Tibial artery (tissue), 4 donors: ENCODE measurements around the gene EFNA1.

ENCODE experiments used
- DNase-seq, 2 donors: peaks; one replicate each; pipeline ENCODE4 v3.0.0-alpha.2; 2019
- H3K27ac ChIP-seq, 2 donors: fragments of 200-600 bp; sonication (generic) in 1 of 2; 1 replicate in 1 of 2; 2 replicates in 1 of 2; pipeline ENCODE4 v1.5.1; 2018 to 2019; ENCODE audit warnings: mild to moderate bottlenecking in 1 of 2
- H3K27me3 ChIP-seq, 2 donors: fragments of 200-600 bp; sonication (generic) in 1 of 2; one replicate each; pipeline versions ENCODE4 v1.5.1 to v1.6.0; 2016 to 2019
- H3K36me3 ChIP-seq, 3 donors: fragments of 200-600 bp; sonication (generic) in 2 of 3; one replicate each; pipeline ENCODE4 v1.5.1; 2016 to 2019; ENCODE audit warnings: mild to moderate bottlenecking in 2 of 3
- H3K4me1 ChIP-seq, 4 donors: fragments of 200-600 bp; sonication (generic) in 2 of 4; 1 replicate in 3 of 4; 2 replicates in 1 of 4; pipeline ENCODE4 v1.5.1; 2016 to 2019
- H3K4me3 ChIP-seq, 2 donors: fragments of 200-600 bp; sonication (generic) in 1 of 2; 1 replicate in 1 of 2; 2 replicates in 1 of 2; pipeline ENCODE4 v1.5.1; 2018 to 2019; ENCODE audit warnings: mild to moderate bottlenecking in 2 of 2
- H3K9me3 ChIP-seq, 3 donors: fragments of 200-600 bp; sonication (generic) in 1 of 3; one replicate each; pipeline ENCODE4 v1.5.1; 2016 to 2019
- CTCF ChIP-seq, 2 experiments: fragments of 200-600 bp in 1 of 2; fragments of 450-650 bp in 1 of 2; IDR thresholded peaks; one replicate each; pipeline ENCODE4 v1.5.1; 2017 to 2019; ENCODE audit warnings: antibody characterized with exemption in 2 of 2, mild to moderate bottlenecking in 1 of 2, moderate library complexity in 1 of 2
- intact Hi-C: fragments of 100-400 bp; cut with DNase I; formaldehyde crosslinking; loops from one replicate; pipeline ENCODE4 v1.15.0; 2023; ENCODE audit warnings: low total_unique reads

Gene EFNA1

DNA sequence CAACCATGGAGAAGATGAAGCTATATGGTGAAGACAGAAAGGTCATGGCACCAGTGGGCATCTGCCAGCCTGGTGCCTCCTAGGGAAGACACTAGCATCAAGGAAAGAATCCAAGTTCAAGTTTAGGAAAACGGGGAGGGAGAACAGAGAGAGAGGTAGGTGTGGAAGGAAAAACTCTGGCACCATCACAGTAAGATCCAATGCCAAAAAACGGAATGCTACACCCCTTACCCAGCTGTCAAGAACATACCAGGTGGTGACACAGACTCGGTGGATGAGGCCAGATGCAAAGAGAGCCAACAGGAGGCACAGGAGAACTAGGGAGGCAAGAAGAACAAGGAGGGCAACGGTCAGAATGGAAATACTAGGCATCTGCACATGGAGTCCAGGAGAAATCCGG, 41.9 kb downstream of the EFNA1 start:
- no peak for TF ChIP-seq CTCF (IDR thresholded peaks at IDR 0.05)
- peaks cover 0 to 20% of the 10 kb centered on the region in 2 donors for H3K27me3 ChIP-seq
- no peak for DNase-seq
- no peak overlapping the region for H3K4me3 ChIP-seq
- H3K9me3 ChIP-seq = no peaks in the 10 kb centered on the region
- intact Hi-C loops = no loop called here
- H3K4me1 ChIP-seq = peaks cover 3 to 38% (median 27%) of the 10 kb centered on the region in 4 donors
- peaks cover 7 to 26% (median 22%) of the 10 kb centered on the region in 3 donors for H3K36me3 ChIP-seq
- no peak overlapping the region for H3K27ac ChIP-seq

DNA sequence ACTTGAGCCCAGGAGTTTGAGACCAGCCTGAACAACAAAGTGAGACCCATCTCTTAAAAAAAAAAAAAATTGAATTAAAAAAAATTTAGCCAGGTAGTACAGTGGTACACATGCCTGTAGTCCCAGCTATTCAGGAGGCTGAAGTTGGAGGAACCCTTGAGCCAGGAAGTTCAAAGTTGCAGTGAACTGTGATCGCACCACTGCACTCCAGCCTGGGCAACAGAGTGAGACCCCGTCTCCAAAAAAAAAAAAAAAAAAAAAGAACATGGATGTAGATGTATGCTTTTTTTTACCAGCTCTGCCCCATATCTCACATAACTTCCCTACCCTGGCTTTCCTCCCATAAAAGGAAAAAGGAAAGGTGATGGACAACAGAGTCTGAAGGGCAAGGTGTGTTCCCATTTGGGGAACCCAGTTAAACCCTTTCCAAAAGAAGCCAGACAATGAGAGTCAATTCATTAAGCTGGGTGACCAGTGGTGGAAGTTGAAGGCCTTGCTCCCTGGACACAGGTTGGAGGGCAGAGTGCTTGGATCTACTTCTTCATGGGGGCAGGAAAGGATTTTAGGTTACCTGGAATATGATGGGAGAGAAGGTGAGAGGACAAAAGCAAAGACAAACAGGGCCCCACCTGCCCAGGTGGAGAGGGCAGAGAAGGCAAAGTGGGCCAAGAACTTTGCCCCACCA, 42.6 kb downstream of the EFNA1 start:
- Histone ChIP-seq H3K27me3 (peaks cover 0 to 27% of the 10 kb centered on the region in 2 donors), H3K27ac (no peak overlapping the region), H3K9me3 (no peaks in the 10 kb centered on the region), H3K4me1 (peaks cover 3 to 43% (median 29%) of the 10 kb centered on the region in 4 donors), H3K36me3 (peaks cover 7 to 26% (median 22%) of the 10 kb centered on the region in 3 donors), H3K4me3 (no peak overlapping the region)
- no peak for TF ChIP-seq CTCF (IDR thresholded peaks at IDR 0.05)
- peak in 1 of 2 donors; percentile 7 for DNase-seq
- intact Hi-C loops = no loop called here

DNA sequence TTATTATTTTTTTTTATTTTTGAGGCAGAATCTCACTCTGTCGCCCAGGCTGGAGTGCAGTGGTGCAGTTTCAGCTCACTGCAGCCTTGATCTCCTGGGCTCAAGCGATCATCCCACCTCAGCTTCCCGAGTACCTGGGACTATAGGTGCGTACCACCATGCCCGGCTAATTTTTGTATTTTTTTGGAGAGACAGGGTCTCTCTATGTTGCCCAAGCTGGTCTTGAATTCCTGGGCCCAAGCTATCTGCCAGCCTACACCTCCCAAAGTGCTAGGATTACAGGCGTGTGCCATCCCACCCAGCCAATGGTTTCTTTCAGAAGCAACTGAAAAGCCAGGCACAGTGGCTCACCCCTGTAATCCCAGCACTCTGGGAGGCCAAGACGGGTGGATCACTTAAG, 43.1 kb downstream of the EFNA1 start:
- DNase-seq = no peak
- intact Hi-C loops = no loop called here
- no peak for TF ChIP-seq CTCF (IDR thresholded peaks at IDR 0.05)

GRCh38 chr1:155171836-155172731, 44.4 kb downstream of the EFNA1 start:
- intact Hi-C loops = no loop called here
- no peak for TF ChIP-seq CTCF (IDR thresholded peaks at IDR 0.05)
- Histone ChIP-seq H3K9me3 (no peaks in the 10 kb centered on the region), H3K4me3 (peak overlapping the region; percentile 79 to 80), H3K27ac (peak overlapping the region; percentile 89 to 94), H3K4me1 (peaks cover 3 to 40% (median 26%) of the 10 kb centered on the region in 4 donors), H3K36me3 (peaks cover 7 to 26% (median 22%) of the 10 kb centered on the region in 3 donors), H3K27me3 (peaks cover 0 to 24% of the 10 kb centered on the region in 2 donors)
- DNase-seq = peak in 1 of 2 donors; percentile 12

More for the DNA sequence above, 43.1 kb downstream of the EFNA1 start:
- H3K4me3 ChIP-seq = no peak overlapping the region
- peaks cover 3 to 43% (median 29%) of the 10 kb centered on the region in 4 donors for H3K4me1 ChIP-seq
- no peaks in the 10 kb centered on the region for H3K9me3 ChIP-seq
- H3K27me3 ChIP-seq = peaks cover 0 to 31% of the 10 kb centered on the region in 2 donors
- no peak overlapping the region for H3K27ac ChIP-seq
- H3K36me3 ChIP-seq = peaks cover 7 to 26% (median 22%) of the 10 kb centered on the region in 3 donors

GRCh38 chr1:155172732-155173477, 45.2 kb downstream of the EFNA1 start, which contains the start of gene KRTCAP2:
Gene KRTCAP2, minus strand, starts transcription at chr1:155173304. Its CDS starts 80 bp downstream, at chr1:155173224.
- Histone ChIP-seq H3K27ac (peak within 1 kb of the TSS; percentile 89 to 94), H3K4me1 (peaks cover 0 to 36% (median 20%) of the 10 kb centered on the region in 4 donors), H3K9me3 (no peaks in the 10 kb centered on the region), H3K36me3 (peaks cover 7 to 26% (median 22%) of the 10 kb centered on the region in 3 donors), H3K27me3 (peaks cover 0 to 20% of the 10 kb centered on the region in 2 donors), H3K4me3 (peak within 1 kb of the TSS; percentile 79 to 80)
- peak; percentile 93 to 94 for TF ChIP-seq CTCF (IDR thresholded peaks at IDR 0.05)
- intact Hi-C loops = no loop called here
- DNase-seq = peak; percentile 94 to 97
